ENCODE data around the gene MC1R. TPM values are rescaled to one million over a fixed set of nuclear protein-coding genes. Genes with fewer than 3 reads are reported as not detected.

MC1R gene
- total and polyA plus RNA-seq, 8 donors: 1.3 to 11.3 (median 2.9) TPM

GRCh38 chr16:89893642-89894548, 24.8 kb upstream of the MC1R start:
- Histone ChIP-seq H3K27ac (no peak overlapping the region), H3K27me3 (no peaks in the 10 kb centered on the region), H3K9me3 (no peaks in the 10 kb centered on the region), H3K4me3 (no peak overlapping the region), H3K4me1 (no peaks in the 10 kb centered on the region), H3K36me3 (peaks cover 91 to 100% (median 99%) of the 10 kb centered on the region in 4 donors)
- WGBS, 5 donors: 92 to 96% (median 94%) methylated on average over 12 to 45 of the region's 45 CpGs
- DNase-seq: no peak
- intact Hi-C loops (cut with DNase I; ENCODE audit: low total_unique reads): no loop called here
- no peak for TF ChIP-seq POLR2A (IDR thresholded peaks at IDR 0.05)

DNA sequence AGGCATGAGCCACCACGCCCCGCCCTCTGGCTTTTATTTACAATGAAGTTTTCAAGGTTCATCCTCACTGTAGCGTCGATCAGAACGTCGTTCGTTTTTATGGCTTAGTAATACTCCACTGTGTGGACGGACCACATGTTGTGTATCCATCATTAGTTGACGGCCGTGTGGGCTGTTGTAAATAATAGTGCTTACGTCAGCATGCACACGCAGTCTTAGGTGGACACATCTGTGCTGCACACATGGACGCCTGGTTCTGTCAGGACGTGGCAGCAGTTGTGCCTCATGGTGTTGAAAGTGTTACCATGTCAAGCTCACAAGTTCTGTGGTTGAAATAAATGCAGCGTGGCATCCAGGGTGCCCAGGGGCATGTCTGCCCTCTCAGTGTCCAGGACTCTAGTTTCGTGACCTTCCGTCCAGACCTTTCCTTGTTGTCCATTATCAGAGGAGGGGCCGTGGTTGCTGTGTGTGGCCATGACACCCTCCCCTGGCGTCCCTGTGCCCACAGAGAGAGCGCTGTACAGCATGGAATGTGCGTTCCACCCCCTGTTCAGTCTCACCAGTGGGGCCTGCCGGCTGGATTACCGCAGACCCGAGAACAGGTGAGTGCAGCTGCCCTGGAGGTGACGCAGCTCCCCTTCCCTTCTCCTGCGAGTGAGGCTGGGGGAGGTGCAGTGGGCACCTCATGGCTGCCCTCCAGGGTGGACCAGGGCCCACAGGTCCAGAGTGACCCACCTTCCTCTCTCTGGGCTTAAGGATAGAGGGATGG, 23.0 kb upstream of the MC1R start:
- Histone ChIP-seq H3K4me3 (no peak overlapping the region), H3K4me1 (no peaks in the 10 kb centered on the region), H3K36me3 (peaks cover 95 to 100% (median 99%) of the 10 kb centered on the region in 4 donors), H3K9me3 (no peaks in the 10 kb centered on the region), H3K27me3 (no peaks in the 10 kb centered on the region), H3K27ac (no peak overlapping the region)
- no peak for DNase-seq
- intact Hi-C loops (cut with DNase I; ENCODE audit: low total_unique reads): no loop called here
- WGBS, 5 donors: 92 to 95% (median 94%) methylated on average over 17 to 26 of the region's 26 CpGs
- no peak for TF ChIP-seq POLR2AphosphoS5 (IDR thresholded peaks at IDR 0.05)

DNA sequence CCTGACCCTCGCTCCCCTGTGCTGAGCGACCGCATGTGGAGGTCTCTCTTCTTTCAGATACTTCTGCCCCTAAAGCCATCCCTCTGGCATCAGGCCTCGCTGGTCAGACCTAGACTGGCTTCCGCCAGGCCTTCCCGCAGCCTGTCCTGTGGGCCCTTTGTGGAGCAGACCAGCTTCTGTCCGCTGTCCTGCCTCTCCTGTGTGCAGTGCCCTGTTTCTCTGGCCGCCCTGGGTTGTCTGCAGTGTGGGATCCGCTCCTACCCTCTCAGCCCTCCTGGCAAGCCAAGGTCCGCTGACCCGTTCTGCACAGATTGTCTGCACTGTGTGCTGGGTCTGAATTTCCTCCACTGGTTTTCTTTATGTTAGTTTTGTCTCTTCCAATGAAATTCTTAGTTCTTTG, 21.5 kb upstream of the MC1R start:
- no peaks in the 10 kb centered on the region for H3K4me1 ChIP-seq
- no peaks in the 10 kb centered on the region for H3K9me3 ChIP-seq
- H3K27ac ChIP-seq: no peak overlapping the region
- H3K4me3 ChIP-seq: no peak overlapping the region
- H3K36me3 ChIP-seq: peaks cover 86 to 91% (median 90%) of the 10 kb centered on the region in 4 donors
- DNase-seq: no peak
- TF ChIP-seq POLR2A (IDR thresholded peaks at IDR 0.05) (no peak), POLR2AphosphoS5 (IDR thresholded peaks at IDR 0.05) (no peak), EP300 (IDR thresholded peaks at IDR 0.05) (no peak)
- TF ChIP-seq, protein P1, sequence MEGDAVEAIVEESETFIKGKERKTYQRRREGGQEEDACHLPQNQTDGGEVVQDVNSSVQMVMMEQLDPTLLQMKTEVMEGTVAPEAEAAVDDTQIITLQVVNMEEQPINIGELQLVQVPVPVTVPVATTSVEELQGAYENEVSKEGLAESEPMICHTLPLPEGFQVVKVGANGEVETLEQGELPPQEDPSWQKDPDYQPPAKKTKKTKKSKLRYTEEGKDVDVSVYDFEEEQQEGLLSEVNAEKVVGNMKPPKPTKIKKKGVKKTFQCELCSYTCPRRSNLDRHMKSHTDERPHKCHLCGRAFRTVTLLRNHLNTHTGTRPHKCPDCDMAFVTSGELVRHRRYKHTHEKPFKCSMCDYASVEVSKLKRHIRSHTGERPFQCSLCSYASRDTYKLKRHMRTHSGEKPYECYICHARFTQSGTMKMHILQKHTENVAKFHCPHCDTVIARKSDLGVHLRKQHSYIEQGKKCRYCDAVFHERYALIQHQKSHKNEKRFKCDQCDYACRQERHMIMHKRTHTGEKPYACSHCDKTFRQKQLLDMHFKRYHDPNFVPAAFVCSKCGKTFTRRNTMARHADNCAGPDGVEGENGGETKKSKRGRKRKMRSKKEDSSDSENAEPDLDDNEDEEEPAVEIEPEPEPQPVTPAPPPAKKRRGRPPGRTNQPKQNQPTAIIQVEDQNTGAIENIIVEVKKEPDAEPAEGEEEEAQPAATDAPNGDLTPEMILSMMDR (IDR thresholded peaks at IDR 0.05): no peak
- 96 to 99% (median 97%) methylated on average over 11 of the region's 11 CpGs for WGBS, 5 donors
- H3K27me3 ChIP-seq: no peaks in the 10 kb centered on the region
- intact Hi-C loops (cut with DNase I; ENCODE audit: low total_unique reads): no loop called here

GRCh38 chr16:89898201-89898967, 20.3 kb upstream of the MC1R start:
- Histone ChIP-seq H3K4me1 (no peaks in the 10 kb centered on the region), H3K4me3 (no peak overlapping the region), H3K27ac (no peak overlapping the region), H3K27me3 (no peaks in the 10 kb centered on the region), H3K36me3 (peaks cover 78 to 89% (median 88%) of the 10 kb centered on the region in 4 donors), H3K9me3 (no peaks in the 10 kb centered on the region)
- intact Hi-C loops (cut with DNase I; ENCODE audit: low total_unique reads): no loop called here
- WGBS, 5 donors: 80 to 95% (median 93%) methylated on average over 26 to 36 of the region's 36 CpGs
- DNase-seq: no peak
- TF ChIP-seq, protein P1 (IDR thresholded peaks at IDR 0.05): no peak
- TF ChIP-seq POLR2A (IDR thresholded peaks at IDR 0.05): no peak
- no peak for TF ChIP-seq POLR2AphosphoS5 (IDR thresholded peaks at IDR 0.05)
- TF ChIP-seq EP300 (IDR thresholded peaks at IDR 0.05): no peak

Measured in stomach (tissue), 9 donors.